ENCODE data around the gene NARF. TPM values are rescaled to one million over a fixed set of nuclear protein-coding genes. Genes with fewer than 3 reads are reported as not detected.

NARF gene
- total RNA-seq: 55.1 and 69.7 TPM in 2 replicates

DNA sequence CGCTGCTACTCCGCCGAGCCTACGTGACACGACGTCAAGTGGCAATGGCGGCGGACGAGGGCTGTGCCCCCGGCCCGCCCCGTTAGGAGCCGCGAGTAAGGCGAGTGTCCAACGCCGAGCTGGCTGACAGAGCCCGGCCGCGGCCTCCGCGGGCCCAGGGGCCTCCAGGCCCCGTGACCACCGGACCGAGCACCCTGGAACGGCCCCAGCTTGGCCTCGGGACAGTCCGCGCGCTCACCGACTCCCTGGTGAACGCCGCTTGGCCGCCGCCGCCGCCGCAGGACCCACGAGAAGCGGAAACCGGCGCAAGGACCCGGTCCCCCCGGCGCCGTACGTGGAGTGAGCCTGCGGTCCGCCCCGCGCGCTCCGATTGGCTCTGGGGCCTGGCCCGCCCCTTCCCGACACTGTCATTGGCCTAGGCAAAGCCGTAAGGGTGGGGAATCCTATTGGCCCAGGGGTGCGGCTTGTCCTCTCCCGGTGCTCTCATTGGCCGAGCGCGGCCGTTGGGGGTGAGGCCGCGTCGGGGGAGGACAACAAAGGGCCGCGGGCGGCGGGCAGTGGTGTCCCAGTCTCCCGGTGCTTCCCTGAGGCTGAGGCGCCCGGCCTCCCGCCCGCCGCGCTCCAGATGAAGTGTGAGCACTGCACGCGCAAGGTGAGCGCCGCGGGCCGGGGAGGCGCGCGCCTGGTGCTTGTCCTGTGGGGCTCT is at the start of gene NARF:
NARF (plus strand) TSS at position 563 of the 706 bp plus-strand sequence; CDS start at position 626, 63 bp downstream.

DNA sequence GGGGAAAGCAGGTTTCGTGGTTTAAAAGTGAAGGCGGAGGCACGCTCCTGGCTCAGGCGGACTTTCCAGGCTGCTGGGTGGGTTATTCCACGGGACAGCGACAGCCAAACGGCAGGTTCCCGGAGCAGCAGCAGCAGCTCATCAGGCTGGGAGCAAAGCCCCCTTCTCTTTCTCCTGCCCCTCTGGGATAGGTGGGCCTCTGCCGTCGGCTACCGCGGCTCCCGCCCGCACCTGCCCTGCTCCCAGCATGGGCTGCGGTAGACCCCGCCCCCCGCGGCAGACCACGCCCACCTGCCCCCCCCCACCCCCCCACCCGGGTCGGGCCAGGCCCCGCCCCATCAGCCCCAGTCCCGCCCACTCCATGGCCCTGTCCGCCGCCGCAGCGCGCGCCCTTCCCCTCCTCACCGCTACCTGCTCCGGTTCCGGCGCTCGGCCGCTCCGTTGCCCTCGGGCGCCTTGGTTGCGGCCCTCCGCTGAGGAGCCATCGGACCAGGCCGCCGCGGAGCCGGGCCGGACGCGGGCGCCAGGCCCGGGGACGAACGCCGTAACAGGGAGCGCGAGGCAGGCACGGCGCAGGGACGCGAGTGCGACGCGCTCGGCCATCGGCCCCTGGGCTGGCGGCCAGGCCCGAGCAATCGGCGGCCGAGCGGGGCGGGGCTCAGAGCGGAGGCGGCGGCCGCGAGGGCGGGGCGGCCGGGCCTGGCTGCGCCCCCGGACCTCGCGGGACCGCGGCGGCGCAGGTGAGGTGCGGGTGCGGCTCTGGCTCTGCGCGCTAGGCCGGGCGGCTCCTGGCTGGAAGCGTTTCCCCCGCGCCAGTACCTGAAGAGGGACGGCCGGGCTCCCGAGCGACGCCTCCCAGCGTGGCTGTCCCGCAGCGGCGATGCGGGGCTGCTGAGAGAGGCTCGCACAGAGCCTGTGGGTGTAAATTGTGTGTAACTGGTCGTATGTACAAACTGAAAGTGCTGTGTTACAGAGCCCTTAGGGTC is 40.2 kb upstream of the NARF start, which contains the start of the genes HEXD and OGFOD3:
HEXD (plus strand) TSS at position 347 of the 986 bp plus-strand sequence. CDS start 1,453 bp downstream, outside the sequence.
OGFOD3 (minus strand) TSS at position 586 of the 986 bp plus-strand sequence; CDS start at position 485, 101 bp downstream.

DNA sequence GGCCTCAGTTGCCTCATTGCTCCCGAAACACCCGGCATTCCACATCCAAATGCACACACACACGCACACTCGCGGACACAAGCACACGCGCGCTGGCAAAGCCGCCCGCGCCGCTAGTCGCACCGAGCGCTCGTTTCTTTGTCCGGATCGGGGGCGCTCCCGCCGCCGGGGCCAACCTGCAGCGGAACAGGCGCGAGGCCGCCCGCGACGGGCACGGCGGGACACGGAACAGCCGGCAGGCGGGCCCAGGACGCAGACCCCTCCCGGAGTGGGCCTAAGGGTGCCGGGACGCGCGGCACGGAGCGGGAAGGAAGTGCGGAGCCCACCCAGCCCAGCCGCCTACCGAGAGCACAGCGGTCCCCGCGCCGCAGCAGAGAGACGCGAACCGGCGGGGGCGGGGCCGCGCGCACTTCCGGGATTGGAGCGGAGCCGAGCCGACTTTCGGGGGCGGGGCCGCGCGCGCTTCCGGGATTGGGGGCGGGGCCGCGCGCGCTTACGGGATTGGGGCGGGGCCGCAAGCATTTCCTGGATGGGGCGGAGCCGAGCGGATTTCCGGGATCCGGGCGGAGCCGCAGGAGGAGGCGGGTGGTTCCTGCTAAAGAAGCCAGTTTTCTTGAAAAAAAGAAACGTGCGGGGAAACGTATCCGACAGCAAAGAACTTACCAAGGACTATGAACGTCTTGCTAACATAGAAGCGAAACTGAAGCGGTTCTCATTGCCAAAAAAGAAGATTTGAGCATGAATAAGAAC is 8.0 kb upstream of the NARF start, which contains the start of gene CYBC1:
CYBC1 (minus strand) TSS at position 396 of the 750 bp plus-strand sequence. CDS start 1,498 bp downstream, outside the sequence.

DNA sequence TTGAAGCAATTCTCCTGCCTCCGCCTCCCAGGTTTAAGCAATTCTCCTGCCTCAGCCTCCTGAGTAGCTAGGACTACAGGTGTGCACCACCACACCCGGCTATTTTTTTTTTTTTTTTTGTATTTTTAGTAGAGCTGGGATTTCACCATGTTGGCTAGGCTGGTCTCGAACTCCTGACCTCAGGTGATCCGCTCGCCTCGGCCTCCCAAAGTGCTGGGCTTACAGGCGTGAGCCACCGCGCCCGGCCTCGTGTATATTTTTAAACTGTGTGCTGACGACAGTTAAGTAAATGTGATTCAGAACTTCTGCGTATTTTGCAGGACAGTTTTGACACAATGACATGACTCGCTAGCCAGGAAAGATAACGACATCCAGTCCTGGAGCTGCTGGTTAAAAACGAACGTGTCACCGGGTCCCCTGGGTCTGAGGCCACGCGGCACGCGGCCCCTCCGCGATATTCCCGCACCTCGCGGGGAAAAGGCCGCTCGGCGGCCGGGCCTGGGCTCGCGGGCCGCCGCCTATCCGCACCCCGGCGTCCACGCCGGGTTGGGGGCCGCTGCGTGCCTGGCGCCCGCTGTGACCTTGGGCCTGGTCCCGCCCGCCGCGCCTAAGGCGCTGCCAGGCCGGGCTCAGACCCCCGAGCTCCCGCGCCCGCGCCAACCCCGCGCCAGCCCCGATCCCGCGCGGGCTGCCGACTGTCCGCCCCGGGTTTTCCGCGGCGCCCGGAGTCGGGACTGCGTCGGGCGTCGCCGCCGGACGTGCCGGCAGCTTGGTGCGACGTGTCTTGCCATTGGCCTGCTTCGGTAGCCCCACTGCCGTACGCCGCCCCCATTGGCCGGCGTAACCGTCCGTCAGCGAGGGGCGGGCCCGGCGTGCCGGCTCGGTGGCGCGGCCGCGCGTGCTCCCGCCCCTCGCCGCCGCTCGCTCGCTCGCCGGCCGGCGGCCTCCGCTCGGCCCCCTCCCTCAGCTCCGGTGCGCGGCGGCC is 60.6 kb downstream of the NARF start, which contains the start of gene FOXK2:
FOXK2 (plus strand) TSS at position 907 of the 985 bp plus-strand sequence. CDS start 157 bp downstream, outside the sequence.

Other genes with a start within 250 kb of the NARF start
- 8.0 and 16.7 TPM in 2 replicates for gene CCDC57, start 245.9 kb upstream of the NARF start, total RNA-seq
- gene SLC16A3, start 229.7 kb upstream of the NARF start, total RNA-seq: 97.3 and 281 TPM in 2 replicates
- gene CSNK1D, start 185.0 kb upstream of the NARF start, total RNA-seq: 52.3 and 66.3 TPM in 2 replicates
- not detected in 2 replicates for gene CD7, start 141.1 kb upstream of the NARF start, total RNA-seq
- gene SECTM1, start 125.0 kb upstream of the NARF start, total RNA-seq: 0.36 and 1.8 TPM in 2 replicates
- under 0.01 and 0.09 TPM in 2 replicates for gene TEX19, start 99.5 kb upstream of the NARF start, total RNA-seq
- not detected in 2 replicates for gene UTS2R, start 87.0 kb upstream of the NARF start, total RNA-seq
- gene HEXD, start 40.4 kb upstream of the NARF start, total RNA-seq: 10.1 and 11.5 TPM in 2 replicates
- 22.9 and 26.6 TPM in 2 replicates for gene OGFOD3, start 40.2 kb upstream of the NARF start, total RNA-seq
- 37.1 and 46.6 TPM in 2 replicates for gene CYBC1, start 8.0 kb upstream of the NARF start, total RNA-seq
- 25.1 and 36.5 TPM in 2 replicates for gene FOXK2, start 61.0 kb downstream of the NARF start, total RNA-seq
- 54.1 and 56.2 TPM in 2 replicates for gene WDR45B, start 189.7 kb downstream of the NARF start, total RNA-seq
- gene RAB40B, start 240.0 kb downstream of the NARF start, total RNA-seq: 7.0 and 7.6 TPM in 2 replicates

All from endothelial cell of coronary artery (primary cell).